Measurements from ENCODE around the gene MGRN1.

- TF ChIP-seq CTCF (conservative IDR thresholded peaks at IDR 0.05; ENCODE audit: low read depth, low read length): no peak
- no peak for TF ChIP-seq EZH2phosphoT487 (IDR thresholded peaks at IDR 0.05; ENCODE audit: borderline replicate concordance, low read length)
Observed at GRCh38 chr16:4709481-4709880, 84.9 kb downstream of the MGRN1 start.
